Suppressor macrophage treated with lipopolysaccharide for 1 hour (primary cell): Measurements from ENCODE around the gene COLEC11.
"Not testable (repeated sequence)": the region's sequence is repeated elsewhere in the genome, so short reads cannot be mapped to it uniquely, and the experiment has no call there.

ENCODE experiments used
- DNase-seq, 3 donors: peaks; one replicate each; pipeline ENCODE4 v3.0.0-alpha.2; 2020 to 2022

COLEC11 gene

GRCh38 chr2:3594493-3595281 lies at the start of gene COLEC11:
TSS of gene COLEC11 (plus strand) at chr2:3595112. CDS start at chr2:3604341, 9,229 bp downstream.
- DNase-seq: no peak

GRCh38 chr2:3545788-3546478 lies 49.0 kb upstream of the COLEC11 start:
- DNase-seq: no peak

GRCh38 chr2:3547915-3548314 lies 47.0 kb upstream of the COLEC11 start:
- DNase-seq: no peak

- DNase-seq: peak in 1 of 3 donors; percentile 16
Observed at GRCh38 chr2:3553946-3554345, 41.0 kb upstream of the COLEC11 start.

- DNase-seq: no peak
Observed at GRCh38 chr2:3557639-3558204, 37.2 kb upstream of the COLEC11 start.

GRCh38 chr2:3558205-3559014 lies 36.5 kb upstream of the COLEC11 start, which contains the start of gene RNASEH1:
TSS of gene RNASEH1 (minus strand) at chr2:3558333. CDS start at chr2:3558260, 73 bp downstream.
- peak; percentile 100 for DNase-seq

- no peak for DNase-seq
Observed at GRCh38 chr2:3563521-3563976, 31.4 kb upstream of the COLEC11 start.

GRCh38 chr2:3565117-3565516 lies 29.8 kb upstream of the COLEC11 start:
- no peak for DNase-seq

- no peak for DNase-seq
Observed at GRCh38 chr2:3566806-3567205, 28.1 kb upstream of the COLEC11 start.

GRCh38 chr2:3569656-3570055 lies 25.3 kb upstream of the COLEC11 start:
- DNase-seq: not testable (repeated sequence)

- DNase-seq: no peak
Observed at GRCh38 chr2:3571284-3571683, 23.6 kb upstream of the COLEC11 start.

- no peak for DNase-seq
Observed at GRCh38 chr2:3572620-3573019, 22.3 kb upstream of the COLEC11 start.

GRCh38 chr2:3574155-3574554 lies 20.8 kb upstream of the COLEC11 start:
- DNase-seq: no peak

- DNase-seq: peak in 2 of 3 donors; percentile 19 to 28
Observed at GRCh38 chr2:3575534-3576262, 19.2 kb upstream of the COLEC11 start.

- DNase-seq: not testable (repeated sequence)
Observed at GRCh38 chr2:3576263-3576630, 18.7 kb upstream of the COLEC11 start.

GRCh38 chr2:3578987-3579386 lies 15.9 kb upstream of the COLEC11 start:
- DNase-seq: no peak

GRCh38 chr2:3580449-3580848 lies 14.5 kb upstream of the COLEC11 start:
- DNase-seq: no peak

GRCh38 chr2:3581367-3582262 lies 13.3 kb upstream of the COLEC11 start:
- DNase-seq: no peak

- no peak for DNase-seq
Observed at GRCh38 chr2:3584076-3584475, 10.8 kb upstream of the COLEC11 start.

GRCh38 chr2:3584608-3585260 lies 10.2 kb upstream of the COLEC11 start:
- DNase-seq: no peak
